OCI-LY1 (cell line): ENCODE measurements around the gene BTN3A1.

Experiments
- CTCF ChIP-seq: fragments of 200-600 bp; sonication (generic), shearing (Covaris generic); IDR thresholded peaks from 2 replicates; pipeline ENCODE4 v1.5.1; 2017; ENCODE audit warnings: mild to moderate bottlenecking, antibody characterized with exemption, low read length, moderate library complexity, mixed read lengths
- EZH2 ChIP-seq: fragments of 200-600 bp; sonication (generic), shearing (Covaris generic); IDR thresholded peaks from 2 replicates; pipeline ENCODE4 v1.8.0; 2017; ENCODE audit warnings: borderline replicate concordance, mixed run types, mild to moderate bottlenecking, antibody characterized with exemption, low read length, moderate library complexity, mixed read lengths

GRCh38 chr6:26414281-26414680, 12.2 kb downstream of the BTN3A1 start:
- TF ChIP-seq EZH2 = no peak
- TF ChIP-seq CTCF = no peak
